Measurements from ENCODE around the gene SWSAP1.

- TF ChIP-seq CTCF (conservative IDR thresholded peaks at IDR 0.05; ENCODE audit: low read length): no peak
- no peak for TF ChIP-seq EZH2phosphoT487 (IDR thresholded peaks at IDR 0.05; ENCODE audit: borderline replicate concordance)
These were observed 9.2 kb downstream of the SWSAP1 start for GRCh38 chr19:11383706-11384048.

Measured in Loucy (cell line).